Activated T-helper 17 cell treated with anti-CD3 and anti-CD28 coated beads, Interleukin-2, amount 50 U/mL, for 72 hours (primary cell): Measurements from ENCODE around the gene PXYLP1. TPM values are rescaled to one million over a fixed set of nuclear protein-coding genes. Genes with fewer than 3 reads are reported as not detected.

Experiments used
- ATAC-seq: fragments of 150-1000 bp; cut with Tn5 transposase; replicated peaks from 2 replicates; pipeline ENCODE4 v1.10.0; 2021; ENCODE audit warnings: mild to moderate bottlenecking, moderate library complexity
- H3K27ac Mint-ChIP-seq: one replicate; pipeline ENCODE4 v1.8.0; 2022; ENCODE audit warnings: mixed read lengths
- H3K27me3 Mint-ChIP-seq: one replicate; pipeline ENCODE4 v1.8.0; 2022; ENCODE audit warnings: mixed read lengths
- H3K36me3 Mint-ChIP-seq: one replicate; pipeline ENCODE4 v1.8.0; 2022; ENCODE audit warnings: low read depth, mild to moderate bottlenecking, mixed read lengths
- H3K4me1 Mint-ChIP-seq: one replicate; pipeline ENCODE4 v1.8.0; 2022; ENCODE audit warnings: mixed read lengths
- H3K4me3 Mint-ChIP-seq: one replicate; pipeline ENCODE4 v1.8.0; 2022; ENCODE audit warnings: mild to moderate bottlenecking, mixed read lengths
- H3K9me3 Mint-ChIP-seq: one replicate; pipeline ENCODE4 v1.8.0; 2022; ENCODE audit warnings: mixed read lengths
- total RNA-seq, 2 donors: library from RNA; stranded (reverse); gene quantifications; one replicate each; pipeline ENCODE4 v1.2.3, GENCODE V29; 2022

Gene PXYLP1
- total RNA-seq, 2 donors from 2014 or later, result 5.7 to 11.4 TPM

- H3K4me3 Mint-ChIP-seq, result no peak overlapping the region
- no peaks in the 10 kb centered on the region for H3K9me3 Mint-ChIP-seq
- peaks cover 24% of the 10 kb centered on the region for H3K4me1 Mint-ChIP-seq
- peak overlapping the region; percentile 22 for H3K27ac Mint-ChIP-seq
- no peak for ATAC-seq
- no peaks in the 10 kb centered on the region for H3K36me3 Mint-ChIP-seq
- no peaks in the 10 kb centered on the region for H3K27me3 Mint-ChIP-seq
These were observed 46.8 kb downstream of the PXYLP1 start for GRCh38 chr3:141278196-141279076.

DNA sequence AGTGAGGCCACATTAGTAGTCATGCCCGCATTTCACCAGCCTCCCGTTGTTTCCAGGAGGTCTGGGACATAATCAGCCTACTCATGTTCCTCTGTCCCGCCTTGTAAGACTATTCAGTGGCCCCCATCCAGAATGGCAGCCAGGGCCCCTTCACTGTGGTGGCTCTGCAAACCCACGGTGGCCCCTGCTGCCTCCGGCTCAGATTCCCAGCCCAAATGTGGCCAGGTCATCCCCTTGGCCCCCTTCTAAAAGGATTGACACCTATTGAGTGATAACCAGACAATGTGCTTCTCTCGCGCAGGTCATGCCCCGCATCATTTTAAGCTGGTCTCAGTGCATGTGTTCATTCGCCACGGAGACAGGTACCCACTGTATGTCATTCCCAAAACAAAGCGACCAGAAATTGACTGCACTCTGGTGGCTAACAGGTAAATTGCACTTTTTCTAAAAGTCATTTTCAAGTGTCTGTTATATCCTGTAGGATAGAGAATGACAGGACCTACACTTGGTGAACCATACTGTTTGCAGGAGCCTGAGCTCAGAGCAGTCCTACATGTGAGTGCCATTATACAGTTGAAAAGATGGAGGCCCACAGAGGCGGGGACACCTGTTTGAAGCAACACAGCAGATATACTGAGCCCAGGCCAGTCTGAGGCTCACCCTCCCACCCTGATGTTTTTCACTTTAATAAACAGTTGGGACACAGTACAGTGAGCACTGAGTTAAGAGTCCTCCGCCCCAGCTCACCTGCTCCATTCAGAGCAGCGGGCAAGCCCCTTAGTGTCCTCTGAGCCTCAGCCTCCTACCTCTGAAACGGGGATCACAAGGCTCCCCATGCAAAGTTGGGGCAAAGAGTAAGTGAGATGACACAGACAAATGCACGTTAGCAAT lies 47.7 kb downstream of the PXYLP1 start:
- H3K27ac Mint-ChIP-seq, result peak overlapping the region; percentile 22
- peak; percentile 13 for ATAC-seq
- H3K4me3 Mint-ChIP-seq, result no peak overlapping the region
- no peaks in the 10 kb centered on the region for H3K36me3 Mint-ChIP-seq
- H3K4me1 Mint-ChIP-seq, result peaks cover 17% of the 10 kb centered on the region
- no peaks in the 10 kb centered on the region for H3K27me3 Mint-ChIP-seq
- H3K9me3 Mint-ChIP-seq, result no peaks in the 10 kb centered on the region

DNA sequence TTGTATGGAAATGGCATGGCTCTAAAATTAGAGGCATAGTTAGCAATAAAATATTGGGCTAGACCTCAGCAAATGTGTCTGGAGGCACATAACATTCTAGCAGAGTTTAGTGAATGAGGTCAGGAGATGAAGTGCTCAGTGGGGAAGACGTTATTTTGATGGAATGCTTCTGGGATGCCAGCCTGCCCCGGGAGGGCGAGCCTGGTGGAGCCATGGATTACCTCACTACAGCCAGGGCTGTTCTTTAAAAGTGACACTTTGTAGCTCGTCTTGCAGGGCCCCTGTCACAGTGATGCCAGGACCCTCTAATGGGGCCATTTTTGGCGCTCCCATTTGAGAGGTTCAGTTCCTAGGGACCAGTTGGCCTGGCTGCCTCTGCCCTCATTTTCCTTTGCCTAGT lies 48.5 kb downstream of the PXYLP1 start:
- no peaks in the 10 kb centered on the region for H3K27me3 Mint-ChIP-seq
- no peak for ATAC-seq

DNA sequence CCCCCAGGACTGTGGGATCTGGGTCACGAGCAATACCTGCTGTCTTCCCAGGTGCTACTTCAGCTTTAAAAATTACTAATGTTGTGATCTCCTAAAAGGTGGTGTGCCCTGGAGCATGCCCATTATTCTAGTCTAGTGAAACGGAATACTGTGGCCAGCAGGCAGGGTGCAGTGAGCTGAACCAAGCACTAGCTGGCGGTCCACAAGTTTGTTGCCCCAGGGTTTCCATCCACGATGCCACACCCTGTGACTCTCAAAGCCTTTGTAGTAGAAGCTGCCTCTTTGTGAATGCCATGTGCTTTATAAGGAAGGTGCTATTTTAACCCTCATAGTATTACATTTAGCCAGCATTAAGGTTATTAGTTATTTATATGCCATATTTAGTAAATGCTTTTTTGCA lies 49.1 kb downstream of the PXYLP1 start:
- H3K4me1 Mint-ChIP-seq, result peaks cover 6% of the 10 kb centered on the region

More for the DNA sequence above, 48.5 kb downstream of the PXYLP1 start:
- H3K4me1 Mint-ChIP-seq, result peaks cover 9% of the 10 kb centered on the region
- H3K27ac Mint-ChIP-seq, result no peak overlapping the region
- H3K36me3 Mint-ChIP-seq, result no peaks in the 10 kb centered on the region
- H3K9me3 Mint-ChIP-seq, result no peaks in the 10 kb centered on the region
- no peak overlapping the region for H3K4me3 Mint-ChIP-seq

GRCh38 chr3:141285570-141285969 lies 53.9 kb downstream of the PXYLP1 start:
- H3K36me3 Mint-ChIP-seq, result peaks cover 16% of the 10 kb centered on the region
- H3K4me3 Mint-ChIP-seq, result no peak overlapping the region
- H3K9me3 Mint-ChIP-seq, result no peaks in the 10 kb centered on the region
- no peak for ATAC-seq
- no peak overlapping the region for H3K27ac Mint-ChIP-seq
- H3K27me3 Mint-ChIP-seq, result no peaks in the 10 kb centered on the region
- no peaks in the 10 kb centered on the region for H3K4me1 Mint-ChIP-seq

More for the DNA sequence above, 49.1 kb downstream of the PXYLP1 start:
- Mint-ChIP-seq H3K4me3 (no peak overlapping the region), H3K27ac (no peak overlapping the region), H3K27me3 (no peaks in the 10 kb centered on the region), H3K36me3 (no peaks in the 10 kb centered on the region), H3K9me3 (no peaks in the 10 kb centered on the region)
- ATAC-seq, result no peak

DNA sequence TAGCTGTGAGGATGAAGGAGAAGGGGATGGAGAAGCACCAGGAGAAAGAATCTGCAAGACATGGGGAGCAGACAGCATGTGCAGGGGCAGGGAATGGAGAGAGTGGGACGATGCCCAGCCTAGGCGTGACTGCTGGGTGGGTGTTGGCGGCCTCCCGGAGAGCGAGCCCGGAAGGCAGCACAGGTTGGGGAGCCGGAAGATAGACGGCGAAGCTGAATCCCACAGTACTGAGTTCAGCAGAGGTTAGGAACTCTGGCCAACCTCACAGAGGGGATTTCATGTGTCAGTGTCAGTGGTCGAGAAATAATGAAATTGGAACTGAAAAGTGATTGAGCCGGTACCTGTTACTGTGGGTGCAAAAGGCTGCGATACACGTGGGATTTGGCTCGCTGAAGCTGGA lies 55.2 kb downstream of the PXYLP1 start:
- no peaks in the 10 kb centered on the region for H3K27me3 Mint-ChIP-seq
- H3K36me3 Mint-ChIP-seq, result peaks cover 16% of the 10 kb centered on the region
- no peak for ATAC-seq
- H3K4me3 Mint-ChIP-seq, result no peak overlapping the region
- no peaks in the 10 kb centered on the region for H3K9me3 Mint-ChIP-seq
- H3K4me1 Mint-ChIP-seq, result no peaks in the 10 kb centered on the region
- H3K27ac Mint-ChIP-seq, result no peak overlapping the region

DNA sequence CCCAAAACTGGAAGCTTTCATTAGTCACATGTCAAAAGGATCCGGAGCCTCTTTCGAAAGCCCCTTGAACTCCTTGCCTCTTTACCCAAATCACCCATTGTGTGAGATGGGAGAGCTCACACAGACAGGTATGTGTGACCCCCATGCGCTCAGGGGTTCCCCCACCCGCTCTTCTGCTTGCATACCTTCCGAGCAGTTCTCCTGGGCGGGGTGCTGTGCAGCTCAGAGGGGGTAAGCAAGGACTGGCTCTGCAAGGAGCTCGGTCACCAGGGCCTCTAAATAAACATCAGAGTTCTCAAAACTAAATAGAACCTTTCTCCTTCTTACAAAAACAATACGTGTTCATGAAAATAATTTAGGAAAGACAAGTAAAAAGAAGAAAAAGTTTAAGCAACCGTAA lies 55.7 kb downstream of the PXYLP1 start:
- no peak for ATAC-seq
- H3K27me3 Mint-ChIP-seq, result no peaks in the 10 kb centered on the region
- no peak overlapping the region for H3K27ac Mint-ChIP-seq
- no peaks in the 10 kb centered on the region for H3K9me3 Mint-ChIP-seq
- H3K4me3 Mint-ChIP-seq, result no peak overlapping the region
- peaks cover 19% of the 10 kb centered on the region for H3K36me3 Mint-ChIP-seq
- H3K4me1 Mint-ChIP-seq, result no peaks in the 10 kb centered on the region

DNA sequence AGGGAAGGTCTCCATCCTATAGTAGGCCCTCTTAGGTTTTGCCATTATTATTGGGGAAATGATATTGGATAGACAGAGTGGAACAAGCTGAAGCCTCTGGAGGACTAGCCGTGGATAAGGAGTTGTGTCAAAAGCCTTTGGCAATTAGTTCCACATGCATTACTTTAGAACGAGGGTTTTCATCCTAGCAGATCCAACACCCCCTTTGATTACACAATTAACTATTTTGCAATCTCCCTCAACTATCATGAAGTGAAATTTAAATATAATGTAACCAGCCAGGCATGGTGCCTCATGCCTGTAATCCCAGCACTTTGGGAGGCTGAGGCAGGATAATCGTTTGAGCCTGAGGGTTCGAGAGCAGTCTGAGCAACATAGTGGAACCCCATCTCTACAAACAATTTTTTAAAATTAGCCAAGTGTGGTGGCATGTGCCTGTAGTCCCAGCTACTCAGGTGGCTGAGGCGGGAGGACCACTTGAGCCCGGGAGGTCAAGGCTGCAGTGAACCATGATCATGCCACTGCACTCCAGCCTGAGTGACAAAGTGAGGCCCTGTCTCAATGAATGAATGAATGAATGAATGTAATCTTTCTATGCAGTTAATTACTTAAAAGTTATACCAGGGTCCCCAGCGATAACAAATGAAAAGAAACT lies 56.8 kb downstream of the PXYLP1 start:
- H3K27ac Mint-ChIP-seq, result no peak overlapping the region
- no peaks in the 10 kb centered on the region for H3K9me3 Mint-ChIP-seq
- ATAC-seq, result no peak
- H3K4me1 Mint-ChIP-seq, result no peaks in the 10 kb centered on the region
- no peaks in the 10 kb centered on the region for H3K27me3 Mint-ChIP-seq
- H3K36me3 Mint-ChIP-seq, result peaks cover 24% of the 10 kb centered on the region
- no peak overlapping the region for H3K4me3 Mint-ChIP-seq

DNA sequence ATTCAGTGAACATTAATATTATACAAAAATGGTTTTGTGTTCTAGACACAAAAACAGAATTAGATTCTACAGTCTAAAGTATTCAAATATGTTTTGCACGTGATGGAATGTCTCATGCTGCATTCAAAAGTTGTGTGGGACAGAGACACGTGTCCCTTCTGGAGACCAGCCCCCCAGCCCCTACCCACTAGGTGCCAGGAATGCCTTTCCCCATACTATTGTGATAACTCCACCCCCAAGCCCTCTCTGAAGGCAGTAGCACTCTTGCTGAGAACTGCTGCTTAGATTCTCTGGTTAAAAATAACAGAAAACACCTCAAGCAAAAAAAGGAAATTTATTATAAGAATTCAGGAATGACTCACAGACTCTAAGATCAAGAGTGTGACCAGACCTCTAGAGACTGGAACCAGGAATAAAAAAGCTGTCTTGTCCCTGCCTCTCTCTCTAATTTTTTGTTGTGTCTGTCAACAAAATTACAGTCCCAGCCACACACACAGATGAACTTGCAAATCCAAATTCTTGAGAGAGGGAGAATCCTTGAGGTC lies 57.7 kb downstream of the PXYLP1 start:
- H3K4me1 Mint-ChIP-seq, result no peaks in the 10 kb centered on the region
- ATAC-seq, result no peak
- no peaks in the 10 kb centered on the region for H3K27me3 Mint-ChIP-seq
- no peaks in the 10 kb centered on the region for H3K9me3 Mint-ChIP-seq
- no peak overlapping the region for H3K4me3 Mint-ChIP-seq
- peaks cover 24% of the 10 kb centered on the region for H3K36me3 Mint-ChIP-seq
- peak overlapping the region; percentile 50 for H3K27ac Mint-ChIP-seq

DNA sequence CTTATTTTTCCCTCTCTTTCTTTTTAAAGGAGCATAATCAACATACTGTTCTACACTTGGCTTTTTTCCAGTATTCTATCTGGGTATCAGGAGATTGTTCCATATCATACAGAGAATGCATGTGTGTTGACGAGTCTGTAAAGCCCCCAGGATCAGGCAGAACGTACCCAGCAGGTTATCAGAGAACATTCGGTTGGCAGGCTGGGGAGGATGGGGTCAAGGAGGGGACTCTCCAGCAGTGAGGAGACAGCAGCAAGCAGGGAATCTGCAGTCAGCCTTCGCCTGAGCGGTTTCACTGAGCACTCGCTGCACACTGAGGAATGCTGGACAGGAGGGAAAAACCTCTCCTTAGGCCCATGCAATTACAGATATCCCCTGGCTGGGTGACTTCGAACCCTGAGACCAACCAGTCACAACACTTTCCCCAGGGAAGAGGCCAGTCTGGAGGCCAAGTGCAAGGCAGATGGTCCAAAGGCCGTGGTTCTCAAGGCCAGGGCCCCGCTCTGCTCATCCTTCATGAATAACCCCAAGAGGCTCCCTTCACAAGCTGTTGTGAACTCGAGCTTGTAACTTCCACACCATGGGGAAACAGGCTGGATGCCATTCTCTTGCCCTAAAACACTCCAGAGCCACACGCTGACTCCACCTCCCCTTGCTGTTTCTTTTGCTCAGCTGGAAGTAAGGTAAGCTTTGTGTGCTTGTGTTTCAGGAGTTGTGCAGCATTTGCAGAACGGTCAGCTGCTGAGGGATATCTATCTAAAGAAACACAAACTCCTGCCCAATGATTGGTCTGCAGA lies 60.1 kb downstream of the PXYLP1 start:
- Mint-ChIP-seq H3K27me3 (no peaks in the 10 kb centered on the region), H3K27ac (no peak overlapping the region), H3K4me1 (peaks cover 6% of the 10 kb centered on the region), H3K36me3 (peaks cover 24% of the 10 kb centered on the region), H3K9me3 (no peaks in the 10 kb centered on the region), H3K4me3 (no peak overlapping the region)
- no peak for ATAC-seq

- Mint-ChIP-seq H3K36me3 (peaks cover 19% of the 10 kb centered on the region), H3K4me3 (no peak overlapping the region), H3K27me3 (no peaks in the 10 kb centered on the region), H3K9me3 (no peaks in the 10 kb centered on the region), H3K27ac (no peak overlapping the region), H3K4me1 (peaks cover 6% of the 10 kb centered on the region)
- no peak for ATAC-seq
These were observed 60.9 kb downstream of the PXYLP1 start for GRCh38 chr3:141292356-141293058.

- Mint-ChIP-seq H3K4me3 (peak overlapping the region; percentile 51), H3K9me3 (no peaks in the 10 kb centered on the region), H3K4me1 (peaks cover 6% of the 10 kb centered on the region), H3K36me3 (peaks cover 11% of the 10 kb centered on the region), H3K27ac (peak overlapping the region; percentile 67), H3K27me3 (no peaks in the 10 kb centered on the region)
- ATAC-seq, result no peak
These were observed 62.7 kb downstream of the PXYLP1 start for GRCh38 chr3:141294301-141294700.

- H3K4me3 Mint-ChIP-seq, result peak overlapping the region; percentile 51
- H3K27ac Mint-ChIP-seq, result peak overlapping the region; percentile 67
- ATAC-seq, result peak; percentile 100
- no peaks in the 10 kb centered on the region for H3K9me3 Mint-ChIP-seq
- no peaks in the 10 kb centered on the region for H3K27me3 Mint-ChIP-seq
- peaks cover 11% of the 10 kb centered on the region for H3K36me3 Mint-ChIP-seq
- H3K4me1 Mint-ChIP-seq, result peaks cover 6% of the 10 kb centered on the region
These were observed 63.2 kb downstream of the PXYLP1 start for GRCh38 chr3:141294848-141295247.
